Naive thymus-derived CD8-positive, alpha-beta T cell (primary cell): ENCODE data around the gene GEMIN4. TPM values are rescaled to one million over a fixed set of nuclear protein-coding genes. Genes with fewer than 3 reads are reported as not detected.

ENCODE experiments used
- ATAC-seq, 2 donors: fragments of 150-1000 bp; cut with Tn5 transposase in 1 of 2; sonication (Bioruptor Pico), chemical (Tn5 transposase) in 1 of 2; 1 replicate in 1 of 2; 2 replicates in 1 of 2; pipeline ENCODE4 v1.10.0; 2021; ENCODE audit warnings: mild to moderate bottlenecking in 2 of 2, moderate library complexity in 2 of 2
- POLR2A ChIA-PET: fragments of 350-600 bp; sonication (Branson Sonifier 250); formaldehyde crosslinking; loops from one replicate; lab custom pipeline; 2021; ENCODE audit warnings: antibody characterized with exemption; lab: Charles Lee
- DNase-seq, 10 donors: peaks; one replicate each; pipeline versions ENCODE4 v3.0.0 to v3.0.0-alpha.2; 2020 to 2022
- H3K27ac Mint-ChIP-seq, 10 donors: one replicate each; pipeline ENCODE4 v1.8.0; 2020 to 2022; ENCODE audit warnings: mild to moderate bottlenecking in 10 of 10, mixed read lengths in 10 of 10, moderate library complexity in 4 of 10, inconsistent platforms in 1 of 10
- H3K27me3 Mint-ChIP-seq, 5 donors: one replicate each; pipeline ENCODE4 v1.8.0; 2021 to 2022; ENCODE audit warnings: mixed read lengths in 5 of 5
- H3K36me3 Mint-ChIP-seq, 3 donors: one replicate each; pipeline ENCODE4 v1.8.0; 2020 to 2022; ENCODE audit warnings: mixed read lengths in 3 of 3, mild to moderate bottlenecking in 2 of 3, inconsistent platforms in 1 of 3
- H3K4me1 Mint-ChIP-seq, 4 donors: one replicate each; pipeline ENCODE4 v1.8.0; 2021 to 2022; ENCODE audit warnings: mixed read lengths in 4 of 4
- H3K4me3 Mint-ChIP-seq, 10 donors: one replicate each; pipeline ENCODE4 v1.8.0; 2020 to 2022; ENCODE audit warnings: mild to moderate bottlenecking in 10 of 10, mixed read lengths in 10 of 10, moderate library complexity in 6 of 10, inconsistent platforms in 1 of 10
- H3K9me3 Mint-ChIP-seq, 9 donors: one replicate each; pipeline ENCODE4 v1.8.0; 2020 to 2022; ENCODE audit warnings: mixed read lengths in 9 of 9, mild to moderate bottlenecking in 3 of 9, inconsistent platforms in 1 of 9, moderate library complexity in 1 of 9
- polyA plus RNA-seq, 3 donors: library from polyadenylated mRNA; unstranded; fragments of 300-500 nt; fragmentation: Illumina TruSeq; gene quantifications; one replicate each; pipeline ENCODE4 v1.2.3, GENCODE V29; 2021
- total RNA-seq, 8 experiments: library from RNA in 2 of 8; stranded (reverse) in 2 of 8; gene quantifications; one replicate each; pipeline ENCODE4 v1.2.3 and lab custom pipeline; 2021 to 2026

Gene GEMIN4
- total and polyA plus RNA-seq, 5 experiments from 2014 or later, result 16.6 to 41.0 (median 35.1) TPM

DNA sequence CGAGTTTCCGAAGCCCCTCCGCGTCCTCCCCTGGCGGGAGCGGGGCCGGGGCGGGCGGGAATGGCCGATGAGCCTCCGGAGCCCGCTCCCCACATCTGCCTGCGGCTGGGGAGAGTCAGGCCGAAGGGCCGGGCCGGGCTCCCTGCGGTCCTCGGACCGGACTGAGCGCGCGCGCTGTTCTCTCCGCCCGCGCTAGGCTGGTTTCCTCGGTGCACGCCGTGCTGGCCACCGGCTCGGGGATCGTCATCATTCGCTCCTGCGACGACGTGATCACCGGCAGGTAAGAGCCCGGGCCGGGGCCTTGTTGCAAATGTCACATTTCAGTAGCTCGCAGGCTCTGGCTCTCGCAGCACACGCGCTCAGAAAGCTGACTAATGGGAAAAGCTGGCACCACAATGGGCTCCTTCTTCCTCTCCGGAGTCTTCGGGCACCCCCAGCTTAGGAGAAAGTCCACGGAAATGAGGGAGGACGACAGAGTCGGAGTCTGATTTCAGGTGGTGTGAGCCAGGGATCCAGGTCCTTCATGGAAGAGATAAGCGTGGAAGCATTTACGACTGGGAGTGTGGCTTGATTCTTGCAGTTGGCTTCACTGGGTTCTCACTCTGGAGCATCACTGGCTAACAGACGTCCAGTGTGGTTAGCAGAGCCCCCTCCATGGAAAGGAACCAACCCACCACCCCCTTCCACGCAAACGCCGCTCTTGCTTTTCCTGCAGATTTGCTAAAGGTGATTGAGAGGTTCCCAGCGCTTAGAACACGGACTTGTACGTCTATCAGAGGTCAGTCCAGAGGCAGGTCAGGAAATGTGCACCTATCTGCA, 19.0 kb downstream of the GEMIN4 start:
- peak; percentile 38 to 59 for ATAC-seq
- Mint-ChIP-seq H3K27me3 (peaks cover 0 to 2% (median 0%) of the 10 kb centered on the region in 5 donors), H3K4me3 (peak overlapping the region; percentile 80 to 92 (median 85)), H3K4me1 (peaks cover 6 to 24% (median 11%) of the 10 kb centered on the region in 4 donors), H3K36me3 (no peaks in the 10 kb centered on the region), H3K27ac (peak overlapping the region in 8 of 10 donors; percentile 36 to 86 (median 72)), H3K9me3 (no peaks in the 10 kb centered on the region)
- peak in 5 of 10 donors; percentile 5 to 36 (median 13) for DNase-seq
- POLR2A ChIA-PET, result interaction anchor here (1.4 kb wide), 1 partner anchor 18 kb away, joined by 9 read pairs; the partner anchor contains the start of gene GEMIN4

DNA sequence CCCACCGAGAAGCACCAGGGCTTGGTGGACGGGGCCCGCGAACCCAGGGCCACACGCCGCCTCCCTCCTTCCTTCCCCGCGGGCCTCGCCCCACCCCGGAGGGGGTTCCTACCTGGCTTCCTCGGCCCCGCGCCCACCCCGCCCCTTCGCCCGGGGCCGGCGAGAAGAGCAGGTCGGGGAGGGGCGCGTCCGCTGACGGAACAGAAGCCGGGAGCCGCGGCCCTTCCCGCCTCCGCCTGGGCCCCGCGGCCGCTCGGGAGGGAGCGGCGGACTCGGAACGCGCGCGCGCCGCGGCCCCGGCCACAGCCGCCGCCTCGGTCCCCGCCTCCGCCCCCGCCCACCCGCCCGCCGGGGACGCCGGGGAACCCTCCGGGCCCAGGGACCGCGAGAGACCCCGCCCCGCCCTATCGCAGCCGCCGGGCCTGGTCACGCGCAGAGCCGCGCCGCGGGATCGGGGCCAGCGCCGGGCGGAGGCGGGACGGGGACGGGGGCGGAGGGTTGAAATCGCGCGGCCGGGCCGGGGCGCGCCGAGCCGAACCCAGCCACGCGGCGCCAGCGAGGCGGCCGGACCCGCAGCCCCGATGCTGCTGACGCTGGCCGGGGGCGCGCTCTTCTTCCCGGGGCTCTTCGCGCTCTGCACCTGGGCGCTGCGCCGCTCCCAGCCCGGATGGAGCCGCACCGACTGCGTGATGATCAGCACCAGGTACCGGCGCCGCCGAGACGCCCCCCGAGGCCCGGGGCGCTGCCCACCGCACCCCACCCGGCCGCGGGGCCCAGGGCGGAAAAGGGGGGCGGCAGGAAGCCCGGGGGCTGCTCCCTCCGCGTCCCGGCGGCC, 19.8 kb downstream of the GEMIN4 start, which contains the start of gene TLCD3A:
Gene TLCD3A (plus strand): TSS at position 530 of the 835 bp plus-strand sequence. CDS start 52 bp downstream, at position 582.
- POLR2A ChIA-PET, result interaction anchor here (1.4 kb wide), 1 partner anchor 19 kb away, joined by 9 read pairs; the partner anchor contains the start of gene GEMIN4
- Mint-ChIP-seq H3K36me3 (no peaks in the 10 kb centered on the region), H3K4me1 (peaks cover 6 to 24% (median 11%) of the 10 kb centered on the region in 4 donors), H3K27me3 (peaks cover 0 to 4% (median 0%) of the 10 kb centered on the region in 5 donors), H3K27ac (peak within 1 kb of the TSS in 9 of 10 donors; percentile 29 to 86 (median 67)), H3K9me3 (no peaks in the 10 kb centered on the region), H3K4me3 (peak within 1 kb of the TSS; percentile 80 to 92 (median 85))
- peak; percentile 21 to 70 (median 40) for DNase-seq
- peak; percentile 70 to 82 for ATAC-seq

DNA sequence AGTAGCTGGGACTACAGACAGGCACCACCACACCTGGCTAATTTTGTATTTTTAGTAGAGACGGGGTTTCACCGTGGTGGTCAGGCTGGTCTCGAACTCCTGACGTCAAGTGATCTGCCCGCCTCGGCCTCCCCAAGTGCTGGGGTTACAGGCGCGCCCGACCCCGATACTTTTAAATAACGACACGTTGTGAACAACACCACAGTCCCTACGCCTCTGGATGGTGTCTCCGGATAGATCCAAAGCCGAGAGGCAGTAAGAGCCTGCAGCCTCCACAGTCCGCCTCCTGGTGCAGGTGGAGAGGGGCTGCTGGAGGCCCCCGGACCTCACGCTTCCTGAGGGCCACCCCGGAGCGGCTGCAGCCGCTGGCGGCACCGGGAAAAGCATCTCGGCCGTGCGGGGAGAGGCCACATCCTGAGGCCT, 20.4 kb downstream of the GEMIN4 start:
- Mint-ChIP-seq H3K4me3 (peak overlapping the region; percentile 65 to 86 (median 72)), H3K27me3 (peaks cover 0 to 5% (median 0%) of the 10 kb centered on the region in 5 donors), H3K4me1 (peaks cover 6 to 24% (median 11%) of the 10 kb centered on the region in 4 donors), H3K9me3 (no peaks in the 10 kb centered on the region), H3K27ac (peak overlapping the region in 5 of 10 donors; percentile 29 to 48 (median 35)), H3K36me3 (no peaks in the 10 kb centered on the region)
- DNase-seq (no peak), ATAC-seq (peak in 1 of 2 donors; percentile 22)
- POLR2A ChIA-PET, result no interaction called here

DNA sequence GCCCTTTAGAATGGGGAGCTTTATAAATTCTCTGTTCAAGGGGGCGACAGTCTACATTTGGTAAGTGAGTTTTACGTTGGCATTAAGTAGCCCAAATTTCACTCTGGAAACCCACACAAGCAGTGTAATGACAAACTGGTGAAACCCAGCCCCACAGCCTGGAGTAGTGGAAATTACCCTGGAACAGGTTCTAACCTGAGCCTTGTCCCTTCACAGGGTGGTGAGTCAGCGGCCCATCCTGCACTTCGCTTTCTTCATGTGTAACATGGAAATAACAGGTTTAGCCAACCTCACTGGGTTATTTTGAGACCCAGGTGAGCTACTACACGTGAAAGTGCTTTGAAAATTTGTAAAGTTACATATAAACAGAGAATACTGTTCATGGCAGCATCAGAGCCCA, 23.2 kb downstream of the GEMIN4 start:
- ATAC-seq (no peak), DNase-seq (no peak)
- H3K9me3 Mint-ChIP-seq, result no peaks in the 10 kb centered on the region
- no peaks in the 10 kb centered on the region for H3K36me3 Mint-ChIP-seq
- peaks cover 0 to 6% (median 0%) of the 10 kb centered on the region in 5 donors for H3K27me3 Mint-ChIP-seq
- POLR2A ChIA-PET, result interaction anchor here (0.6 kb wide), 1 partner anchor 356 kb away, joined by 3 read pairs; no protein-coding TSS in a partner anchor
- H3K4me1 Mint-ChIP-seq, result peaks cover 6 to 21% (median 10%) of the 10 kb centered on the region in 4 donors
- H3K27ac Mint-ChIP-seq, result no peak overlapping the region
- H3K4me3 Mint-ChIP-seq, result peak overlapping the region in 1 of 10 donors; percentile 34

DNA sequence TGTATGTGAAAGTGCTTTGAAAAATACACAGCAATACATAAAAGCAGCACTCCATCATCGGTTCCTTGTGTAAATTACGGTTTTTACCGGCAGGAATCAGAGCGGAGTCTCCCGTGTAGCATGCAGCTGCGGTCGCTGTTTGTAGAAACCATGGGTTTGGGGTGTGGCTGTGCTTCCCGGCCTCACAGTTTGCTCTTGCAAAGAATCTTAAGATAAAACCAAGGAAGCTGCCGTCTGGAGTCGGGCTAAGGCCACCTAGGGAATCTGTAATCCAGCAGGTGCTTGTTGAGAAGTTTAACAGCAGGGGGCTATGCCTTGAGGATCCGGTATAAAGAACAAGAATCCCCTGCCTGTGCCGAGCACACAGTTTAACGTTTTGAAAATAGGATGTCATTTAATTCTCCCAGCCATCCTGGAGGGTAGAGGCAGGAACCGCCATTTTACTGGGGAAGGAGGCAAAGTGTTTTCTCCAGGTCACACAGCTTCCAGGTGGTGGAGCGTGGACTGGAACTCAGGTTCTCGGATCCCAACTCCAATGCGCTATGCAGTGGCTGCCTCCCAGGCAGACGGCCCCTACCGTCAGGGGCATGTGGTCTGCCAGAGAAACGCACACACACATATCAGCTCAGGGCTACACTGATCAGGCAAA, 25.7 kb downstream of the GEMIN4 start:
- no peak for DNase-seq
- POLR2A ChIA-PET, result no interaction called here
- Mint-ChIP-seq H3K4me1 (peaks cover 0 to 9% (median 0%) of the 10 kb centered on the region in 4 donors), H3K4me3 (no peak overlapping the region), H3K36me3 (no peaks in the 10 kb centered on the region), H3K27me3 (peaks cover 0 to 6% (median 0%) of the 10 kb centered on the region in 5 donors), H3K27ac (no peak overlapping the region), H3K9me3 (no peaks in the 10 kb centered on the region)
- no peak for ATAC-seq

DNA sequence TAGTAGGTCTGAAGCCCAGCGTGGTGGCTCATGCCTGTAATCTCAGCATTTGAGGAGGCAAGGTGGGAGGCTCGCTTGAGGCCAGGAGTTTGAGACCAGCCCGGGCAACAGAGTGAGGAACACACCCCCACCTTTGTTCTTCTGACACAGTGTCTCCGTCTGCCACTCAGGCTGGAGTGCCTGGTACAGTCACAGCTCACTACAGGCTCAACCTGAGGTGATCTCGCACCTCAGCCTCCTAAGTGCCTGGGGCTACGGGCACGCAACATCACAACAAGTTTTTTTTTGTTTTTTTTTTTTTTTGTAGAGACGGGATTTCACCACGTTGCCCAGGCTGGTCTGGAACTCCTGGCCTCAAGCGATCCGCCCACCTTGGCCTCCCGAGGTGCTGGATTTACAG, 26.3 kb downstream of the GEMIN4 start:
- ATAC-seq (no peak), DNase-seq (no peak)
- H3K27ac Mint-ChIP-seq, result no peak overlapping the region
- H3K9me3 Mint-ChIP-seq, result no peaks in the 10 kb centered on the region
- peaks cover 0 to 3% (median 0%) of the 10 kb centered on the region in 4 donors for H3K4me1 Mint-ChIP-seq
- H3K4me3 Mint-ChIP-seq, result no peak overlapping the region
- no peaks in the 10 kb centered on the region for H3K36me3 Mint-ChIP-seq
- POLR2A ChIA-PET, result interaction anchor here (0.7 kb wide), 2 partner anchors 56 to 735 kb away, joined by 3 to 5 read pairs; no protein-coding TSS in a partner anchor
- H3K27me3 Mint-ChIP-seq, result peaks cover 0 to 6% (median 0%) of the 10 kb centered on the region in 5 donors

DNA sequence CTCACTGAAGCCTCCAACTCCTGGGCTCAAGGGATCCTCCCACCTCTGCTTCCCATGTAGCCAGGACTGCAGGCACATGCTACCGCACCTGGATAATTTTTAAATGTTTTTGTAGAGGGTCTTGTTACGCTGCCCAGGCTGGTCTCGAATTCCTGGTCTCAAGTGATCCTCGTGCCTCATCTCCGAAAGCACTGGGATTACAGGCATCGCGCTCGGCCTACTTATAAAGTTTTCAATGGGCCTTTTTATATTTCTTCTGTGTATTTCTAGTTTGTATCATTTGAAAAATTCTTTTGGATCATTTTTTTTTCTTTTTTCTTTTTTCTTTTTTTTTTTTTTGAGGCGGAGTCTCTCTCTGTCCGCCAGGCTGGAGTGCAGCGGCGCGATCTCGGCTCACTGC, 27.0 kb downstream of the GEMIN4 start:
- Mint-ChIP-seq H3K27me3 (peaks cover 0 to 6% (median 0%) of the 10 kb centered on the region in 5 donors), H3K4me1 (no peaks in the 10 kb centered on the region)

GRCh38 chr17:721540-721937, 30.5 kb downstream of the GEMIN4 start:
- POLR2A ChIA-PET, result interaction anchor here (1.2 kb wide), 1 partner anchor 30 kb away, joined by 3 read pairs; no protein-coding TSS in a partner anchor
- Mint-ChIP-seq H3K4me1 (peaks cover 0 to 4% (median 3%) of the 10 kb centered on the region in 4 donors), H3K36me3 (no peaks in the 10 kb centered on the region), H3K27me3 (peaks cover 0 to 1% (median 0%) of the 10 kb centered on the region in 5 donors), H3K27ac (no peak overlapping the region), H3K9me3 (no peaks in the 10 kb centered on the region), H3K4me3 (no peak overlapping the region)
- ATAC-seq, result no peak
- DNase-seq, result no peak

More for the DNA sequence above, 27.0 kb downstream of the GEMIN4 start:
- ATAC-seq (no peak), DNase-seq (no peak)
- Mint-ChIP-seq H3K36me3 (no peaks in the 10 kb centered on the region), H3K4me3 (no peak overlapping the region), H3K27ac (no peak overlapping the region), H3K9me3 (no peaks in the 10 kb centered on the region)
- POLR2A ChIA-PET, result interaction anchor here (0.7 kb wide), 1 partner anchor 735 kb away, joined by 5 read pairs; no protein-coding TSS in a partner anchor

DNA sequence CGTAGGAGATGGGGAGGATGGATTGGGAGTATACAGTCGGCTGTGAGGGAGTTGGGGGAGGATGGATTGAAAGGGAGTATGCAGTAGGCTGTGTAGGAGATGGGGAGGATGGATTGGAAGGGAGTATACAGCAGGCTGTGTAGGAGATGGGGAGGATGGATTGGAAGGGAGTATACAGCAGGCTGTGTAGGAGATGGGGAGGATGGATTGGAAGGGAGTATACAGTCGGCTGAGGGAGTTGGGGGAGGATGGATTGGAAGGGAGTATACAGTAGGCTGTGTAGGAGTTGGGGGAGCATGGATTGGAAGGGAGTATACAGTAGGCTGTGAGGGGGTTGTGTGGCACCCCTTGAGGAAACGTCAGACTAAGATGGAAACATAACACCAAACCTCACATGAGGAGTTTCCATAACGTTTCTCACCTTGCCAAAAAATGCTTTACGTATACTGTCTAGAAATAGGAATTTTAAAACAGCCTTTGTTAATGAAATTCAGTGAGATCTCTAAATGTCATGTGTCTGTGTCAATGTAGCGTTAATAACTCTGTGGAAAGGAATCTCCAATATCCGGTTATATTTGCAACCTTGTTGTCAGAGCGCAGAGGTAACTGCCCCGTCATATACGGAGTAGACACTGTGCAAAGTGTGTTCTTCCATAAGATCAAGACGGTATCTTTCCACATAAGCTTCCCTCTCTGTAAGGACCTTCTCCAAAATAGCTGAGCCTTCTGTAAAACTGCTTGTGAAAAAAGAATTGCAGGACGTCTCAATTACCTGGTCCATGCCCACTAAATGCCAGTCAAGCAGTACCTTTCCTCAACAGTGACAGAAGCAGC, 31.1 kb downstream of the GEMIN4 start:
- no peak for DNase-seq
- Mint-ChIP-seq H3K4me1 (peaks cover 0 to 5% (median 4%) of the 10 kb centered on the region in 4 donors), H3K9me3 (no peaks in the 10 kb centered on the region), H3K4me3 (no peak overlapping the region), H3K36me3 (no peaks in the 10 kb centered on the region), H3K27ac (peak overlapping the region in 1 of 10 donors; percentile 48), H3K27me3 (peaks cover 0 to 1% (median 0%) of the 10 kb centered on the region in 5 donors)
- no peak for ATAC-seq
- POLR2A ChIA-PET, result no interaction called here

- H3K27ac Mint-ChIP-seq, result peak overlapping the region in 1 of 10 donors; percentile 27
- no peaks in the 10 kb centered on the region for H3K36me3 Mint-ChIP-seq
- DNase-seq (no peak), ATAC-seq (no peak)
- POLR2A ChIA-PET, result interaction anchor here (0.7 kb wide), 1 partner anchor 18 kb away, joined by 4 read pairs; no protein-coding TSS in a partner anchor
- no peaks in the 10 kb centered on the region for H3K27me3 Mint-ChIP-seq
- H3K4me1 Mint-ChIP-seq, result peaks cover 9 to 22% (median 16%) of the 10 kb centered on the region in 4 donors
- H3K4me3 Mint-ChIP-seq, result no peak overlapping the region
- no peaks in the 10 kb centered on the region for H3K9me3 Mint-ChIP-seq
These were observed 34.0 kb downstream of the GEMIN4 start for GRCh38 chr17:718075-718474.

- Mint-ChIP-seq H3K27ac (peak overlapping the region in 2 of 10 donors; percentile 17 to 45), H3K4me3 (no peak overlapping the region), H3K27me3 (no peaks in the 10 kb centered on the region), H3K4me1 (peaks cover 11 to 37% (median 18%) of the 10 kb centered on the region in 4 donors), H3K36me3 (peaks cover 0 to 62% (median 14%) of the 10 kb centered on the region in 3 donors), H3K9me3 (no peaks in the 10 kb centered on the region)
- POLR2A ChIA-PET, result no interaction called here
- DNase-seq, result no peak
- no peak for ATAC-seq
These were observed 43.9 kb downstream of the GEMIN4 start for GRCh38 chr17:708132-708531.
